GM12873 (cell line): ENCODE results near the gene CYP46A1.

ENCODE experiments used
- TF ChIP-seq, protein P1 (sequence below): IDR thresholded peaks from 2 replicates; pipeline ENCODE4 v1.5.1; 2012; ENCODE audit warnings: low read depth, mild to moderate bottlenecking, moderate library complexity, low read length, control low read depth; ENCODE audit not compliant: insufficient read depth; ENCODE audit errors: missing control alignments

The CYP46A1 gene

DNA sequence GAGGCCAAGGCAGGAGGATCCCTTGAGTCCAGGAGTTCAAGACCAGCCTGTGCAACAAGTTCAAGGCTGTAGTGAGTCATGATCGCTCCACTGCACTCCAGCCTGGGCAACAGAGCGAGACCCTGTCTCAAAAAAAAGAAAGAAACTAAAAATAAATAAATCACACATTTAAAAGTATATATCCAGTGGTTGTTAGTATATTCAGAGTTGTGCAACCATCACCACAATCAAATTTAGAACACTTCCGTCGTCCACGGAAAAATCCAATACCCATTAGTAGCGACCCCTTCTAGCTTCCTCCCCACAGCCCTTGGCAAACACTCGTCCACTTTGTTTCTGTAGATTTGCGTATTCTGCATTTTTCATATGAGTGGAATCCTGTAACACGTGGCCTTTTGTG is 64.4 kb downstream of the CYP46A1 start:
- TF ChIP-seq, protein P1, sequence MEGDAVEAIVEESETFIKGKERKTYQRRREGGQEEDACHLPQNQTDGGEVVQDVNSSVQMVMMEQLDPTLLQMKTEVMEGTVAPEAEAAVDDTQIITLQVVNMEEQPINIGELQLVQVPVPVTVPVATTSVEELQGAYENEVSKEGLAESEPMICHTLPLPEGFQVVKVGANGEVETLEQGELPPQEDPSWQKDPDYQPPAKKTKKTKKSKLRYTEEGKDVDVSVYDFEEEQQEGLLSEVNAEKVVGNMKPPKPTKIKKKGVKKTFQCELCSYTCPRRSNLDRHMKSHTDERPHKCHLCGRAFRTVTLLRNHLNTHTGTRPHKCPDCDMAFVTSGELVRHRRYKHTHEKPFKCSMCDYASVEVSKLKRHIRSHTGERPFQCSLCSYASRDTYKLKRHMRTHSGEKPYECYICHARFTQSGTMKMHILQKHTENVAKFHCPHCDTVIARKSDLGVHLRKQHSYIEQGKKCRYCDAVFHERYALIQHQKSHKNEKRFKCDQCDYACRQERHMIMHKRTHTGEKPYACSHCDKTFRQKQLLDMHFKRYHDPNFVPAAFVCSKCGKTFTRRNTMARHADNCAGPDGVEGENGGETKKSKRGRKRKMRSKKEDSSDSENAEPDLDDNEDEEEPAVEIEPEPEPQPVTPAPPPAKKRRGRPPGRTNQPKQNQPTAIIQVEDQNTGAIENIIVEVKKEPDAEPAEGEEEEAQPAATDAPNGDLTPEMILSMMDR, result no peak

DNA sequence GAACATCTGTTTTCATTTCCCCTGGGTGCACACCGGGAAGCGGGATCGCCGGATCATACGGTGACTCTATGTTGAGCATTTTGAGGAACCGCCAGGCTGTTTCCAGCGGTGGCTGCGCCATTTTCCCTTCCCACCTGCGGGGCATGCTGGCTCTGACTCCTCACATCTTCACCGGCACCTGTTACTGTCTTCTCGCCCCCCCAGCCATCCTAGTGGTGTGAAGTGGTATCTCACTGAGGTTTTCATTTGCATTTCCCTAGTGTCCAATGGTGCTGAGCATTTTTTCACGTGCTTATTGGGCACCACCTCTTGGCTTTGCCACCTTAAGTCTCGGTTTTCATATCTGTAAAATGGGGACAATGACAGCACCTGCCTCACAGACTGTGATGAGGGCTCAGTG is 65.0 kb downstream of the CYP46A1 start:
- TF ChIP-seq, protein P1, result peak; percentile 41

DNA sequence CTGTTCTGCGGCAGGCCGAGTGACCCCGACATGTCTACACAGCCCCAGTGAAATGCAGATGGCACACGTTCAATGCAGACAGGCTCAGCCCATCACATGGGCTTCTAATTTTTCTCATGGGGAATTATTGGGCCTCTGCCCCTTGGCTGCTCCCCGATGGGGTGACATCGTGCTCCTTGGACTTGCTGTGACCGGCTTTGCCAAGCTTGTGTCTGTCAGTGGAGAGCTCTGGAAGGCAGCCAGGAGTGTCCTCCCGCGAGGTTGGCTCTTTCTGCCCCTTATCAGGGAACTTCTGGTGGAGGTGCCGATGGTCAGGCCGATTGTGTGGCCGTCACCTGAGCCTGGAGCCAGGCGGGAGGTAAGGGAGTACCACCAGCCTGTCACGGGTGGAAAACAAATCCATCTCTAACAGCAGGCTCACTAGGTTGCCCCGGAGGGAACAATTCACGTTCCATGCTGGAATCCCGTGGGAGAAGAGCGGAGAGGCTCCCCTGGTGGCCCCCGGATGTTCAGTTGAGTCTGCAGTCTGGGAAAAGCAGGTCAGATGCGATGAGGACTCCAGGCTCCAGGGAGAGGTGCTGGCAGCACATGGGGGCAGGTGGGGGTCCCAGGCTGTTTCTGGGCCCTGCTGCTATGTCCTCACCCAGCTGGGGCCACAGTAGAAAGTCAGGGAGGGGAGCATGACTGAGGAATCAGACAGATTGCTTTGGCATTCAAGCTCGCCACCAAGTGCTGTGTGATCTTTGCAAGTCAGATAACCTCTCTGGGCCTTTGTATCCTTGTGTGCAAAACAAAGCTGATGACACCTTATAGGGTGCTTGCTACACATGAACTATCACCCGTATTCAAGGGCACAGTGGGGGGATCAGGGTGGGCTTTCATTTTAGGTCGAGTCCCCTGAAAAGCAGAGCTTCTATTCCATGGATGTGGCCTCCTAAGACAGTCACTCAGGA is 65.9 kb downstream of the CYP46A1 start:
- TF ChIP-seq, protein P1, result no peak

DNA sequence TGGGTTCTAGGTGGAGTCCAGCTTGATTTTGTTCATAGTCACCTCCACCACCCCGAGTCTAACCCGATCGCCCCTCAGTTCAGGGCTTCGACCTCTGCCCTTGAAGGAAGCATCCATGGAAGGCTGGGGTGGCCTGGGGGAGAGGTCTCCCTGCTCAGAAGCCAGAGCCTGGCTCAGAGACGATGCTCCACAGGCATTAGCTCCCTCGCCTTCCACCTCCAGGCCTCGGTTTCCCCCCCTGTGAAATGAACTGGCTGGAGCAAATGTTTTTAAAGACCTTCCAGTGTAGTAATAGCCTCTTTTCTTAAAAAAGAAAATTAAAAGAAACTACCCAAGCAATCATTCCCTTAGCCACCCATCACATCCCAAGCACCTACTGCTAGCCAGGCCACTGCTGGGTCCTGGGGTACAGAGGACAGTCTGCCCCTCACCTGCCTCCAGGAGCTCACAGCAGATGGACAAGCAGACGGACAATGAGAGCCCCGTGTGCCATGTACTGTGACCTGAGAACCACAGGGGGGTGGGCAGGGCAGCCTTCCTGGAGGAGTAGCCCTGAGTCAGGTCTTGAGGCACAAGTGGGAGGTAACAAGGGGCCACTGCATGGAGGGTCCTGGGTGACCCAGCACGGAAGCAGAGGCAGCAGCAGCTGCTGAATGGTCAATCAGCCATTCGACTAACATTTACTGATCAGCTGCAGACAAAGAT is 66.8 kb downstream of the CYP46A1 start:
- TF ChIP-seq, protein P1, result no peak

DNA sequence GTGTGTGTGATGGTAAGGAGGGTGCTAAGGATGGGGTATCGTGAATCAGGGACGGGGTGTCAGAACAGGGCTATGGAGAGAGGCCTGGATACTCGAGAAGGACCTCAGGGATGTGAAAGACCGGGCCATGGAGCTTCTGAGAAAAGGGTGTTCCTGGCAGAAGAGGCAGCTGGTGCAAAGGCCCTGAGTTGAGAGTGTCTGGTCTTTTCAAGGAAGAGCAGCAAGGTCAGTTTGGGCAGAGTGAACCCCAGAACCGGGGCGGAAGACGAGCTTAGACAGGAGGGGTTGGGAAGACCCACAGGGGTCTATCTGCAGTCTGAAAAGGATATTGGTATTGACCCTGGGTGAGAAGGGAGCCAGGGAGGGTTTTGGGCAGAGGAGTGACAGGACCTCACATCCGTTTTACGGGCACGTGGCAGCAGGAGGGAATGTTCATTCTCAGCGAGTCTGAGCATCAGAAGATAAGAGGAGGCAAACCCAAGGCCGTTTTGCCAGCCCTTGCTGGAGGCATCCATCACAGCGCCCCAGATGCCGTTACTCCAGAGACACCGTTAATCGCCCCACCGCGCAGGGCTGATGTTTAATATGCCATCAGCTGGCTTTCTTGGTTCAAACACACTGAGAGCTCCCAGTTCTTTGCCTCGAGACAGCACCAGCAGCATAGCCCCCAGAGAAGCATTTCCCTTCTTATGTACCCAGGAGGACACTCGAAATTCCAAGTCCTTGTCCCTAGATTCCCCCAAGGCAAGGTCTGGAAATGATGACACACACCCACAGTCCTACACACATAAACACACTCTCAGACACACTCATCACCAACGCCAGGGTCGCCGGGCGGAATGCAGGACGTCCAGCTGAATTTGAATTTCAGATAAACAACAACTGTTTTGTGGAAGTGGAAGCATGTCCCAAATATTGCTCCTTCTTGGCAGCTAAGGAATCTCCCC is 67.7 kb downstream of the CYP46A1 start:
- TF ChIP-seq, protein P1, result no peak

DNA sequence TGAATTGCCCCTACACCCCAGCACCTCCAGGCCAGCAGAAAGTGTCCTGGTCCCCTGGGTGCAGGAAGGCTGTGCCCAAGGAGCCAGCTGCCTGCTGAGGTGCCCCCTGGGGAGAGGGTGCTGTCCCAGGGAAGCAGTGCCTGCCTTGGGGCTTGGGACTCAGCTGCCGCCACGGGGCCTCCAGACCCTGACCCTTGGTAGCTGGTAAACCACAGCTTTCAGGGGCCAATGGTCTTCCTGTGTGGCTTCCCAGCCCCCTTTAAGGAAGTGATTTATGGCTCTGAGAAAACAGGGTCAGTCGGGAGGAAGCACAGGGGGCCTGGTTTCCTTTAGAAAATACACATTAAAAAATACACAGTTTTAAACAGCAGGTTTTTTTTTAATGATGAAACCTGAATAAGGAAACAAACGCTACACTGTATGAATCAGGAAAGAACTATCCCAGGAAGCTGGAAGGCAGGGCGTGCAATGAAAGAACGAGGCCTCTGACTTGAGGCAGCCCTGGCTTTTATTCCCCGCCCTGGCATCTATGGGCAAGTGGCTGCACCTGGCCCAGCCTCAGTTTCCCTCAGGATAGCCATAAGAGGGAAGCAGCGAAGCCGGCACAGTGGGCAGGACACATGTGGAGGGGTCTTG is 68.5 kb downstream of the CYP46A1 start:
- TF ChIP-seq, protein P1, result no peak
